Measurements from ENCODE around the gene DUOX1.
A peak's percentile ranks its signal among the peaks of the same experiment; 100 is the strongest.
"Not testable (repeated sequence)": the region's sequence is repeated elsewhere in the genome, so short reads cannot be mapped to it uniquely, and the experiment has no call there.

Gene DUOX1

DNA sequence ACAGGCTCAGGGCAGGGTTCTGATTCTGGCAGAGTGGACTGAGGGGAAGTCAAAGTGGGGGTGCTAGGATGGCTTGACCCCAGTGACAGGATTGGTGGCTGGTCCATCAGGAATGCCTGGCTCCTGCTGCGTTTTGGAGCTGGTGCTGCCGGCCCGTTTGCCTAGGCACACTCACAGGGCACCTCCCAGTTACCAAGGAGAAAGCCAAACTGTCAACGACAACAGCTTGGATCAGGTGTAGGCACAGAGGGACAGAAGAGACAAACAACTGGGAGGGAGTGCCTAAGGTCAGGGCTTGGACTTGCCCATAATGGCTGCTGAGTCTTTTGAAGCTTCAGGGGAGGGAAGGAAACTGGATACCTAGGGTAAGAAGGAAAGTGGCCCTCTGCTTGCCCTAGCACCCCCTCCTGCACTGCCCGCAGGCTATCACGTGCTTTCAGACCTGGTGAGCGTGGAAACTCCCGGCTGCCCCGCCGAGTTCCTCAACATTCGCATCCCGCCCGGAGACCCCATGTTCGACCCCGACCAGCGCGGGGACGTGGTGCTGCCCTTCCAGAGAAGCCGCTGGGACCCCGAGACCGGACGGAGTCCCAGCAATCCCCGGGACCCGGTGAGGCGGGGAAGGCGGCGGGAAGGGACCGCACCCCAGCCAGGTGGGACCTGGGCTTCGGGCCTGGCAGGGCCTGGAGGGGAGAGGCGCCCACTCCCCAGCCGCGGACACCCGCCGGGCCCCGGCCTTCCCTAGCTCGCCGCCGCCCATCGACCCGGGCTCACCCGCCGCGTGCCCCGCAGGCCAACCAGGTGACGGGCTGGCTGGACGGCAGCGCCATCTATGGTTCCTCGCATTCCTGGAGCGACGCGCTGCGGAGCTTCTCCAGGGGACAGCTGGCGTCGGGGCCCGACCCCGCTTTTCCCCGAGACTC, 5.1 kb downstream of the DUOX1 start:
- TF ChIP-seq, protein P1, sequence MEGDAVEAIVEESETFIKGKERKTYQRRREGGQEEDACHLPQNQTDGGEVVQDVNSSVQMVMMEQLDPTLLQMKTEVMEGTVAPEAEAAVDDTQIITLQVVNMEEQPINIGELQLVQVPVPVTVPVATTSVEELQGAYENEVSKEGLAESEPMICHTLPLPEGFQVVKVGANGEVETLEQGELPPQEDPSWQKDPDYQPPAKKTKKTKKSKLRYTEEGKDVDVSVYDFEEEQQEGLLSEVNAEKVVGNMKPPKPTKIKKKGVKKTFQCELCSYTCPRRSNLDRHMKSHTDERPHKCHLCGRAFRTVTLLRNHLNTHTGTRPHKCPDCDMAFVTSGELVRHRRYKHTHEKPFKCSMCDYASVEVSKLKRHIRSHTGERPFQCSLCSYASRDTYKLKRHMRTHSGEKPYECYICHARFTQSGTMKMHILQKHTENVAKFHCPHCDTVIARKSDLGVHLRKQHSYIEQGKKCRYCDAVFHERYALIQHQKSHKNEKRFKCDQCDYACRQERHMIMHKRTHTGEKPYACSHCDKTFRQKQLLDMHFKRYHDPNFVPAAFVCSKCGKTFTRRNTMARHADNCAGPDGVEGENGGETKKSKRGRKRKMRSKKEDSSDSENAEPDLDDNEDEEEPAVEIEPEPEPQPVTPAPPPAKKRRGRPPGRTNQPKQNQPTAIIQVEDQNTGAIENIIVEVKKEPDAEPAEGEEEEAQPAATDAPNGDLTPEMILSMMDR (IDR thresholded peaks at IDR 0.05; ENCODE audit: low read depth, low read length) = no peak
- TF ChIP-seq EZH2phosphoT487 (IDR thresholded peaks at IDR 0.05; ENCODE audit: low read depth) = no peak
- H3K79me2 ChIP-seq (ENCODE audit: low read length) = no peaks in the 10 kb centered on the region
- no peak overlapping the region for H3K4me3 ChIP-seq (ENCODE audit: low read length)
- no peak overlapping the region for H3K4me2 ChIP-seq (ENCODE audit: low read length)
- H3K27ac ChIP-seq (ENCODE audit: low read length) = no peak overlapping the region
- H4K20me1 ChIP-seq (ENCODE audit: insufficient read depth, low read length) = no peaks in the 10 kb centered on the region
- no peaks in the 10 kb centered on the region for H3K9me3 ChIP-seq (ENCODE audit: insufficient read depth, low read length)
- no peak overlapping the region for H3K9ac ChIP-seq (ENCODE audit: low read length)
- H2AFZ ChIP-seq (ENCODE audit: low read depth, low read length) = no peak overlapping the region
- no peaks in the 10 kb centered on the region for H3K27me3 ChIP-seq (ENCODE audit: low read depth, low read length)
- H3K4me1 ChIP-seq (ENCODE audit: low read length) = no peaks in the 10 kb centered on the region
- no peaks in the 10 kb centered on the region for H3K36me3 ChIP-seq (replicated peaks; ENCODE audit: low read depth, low read length)

DNA sequence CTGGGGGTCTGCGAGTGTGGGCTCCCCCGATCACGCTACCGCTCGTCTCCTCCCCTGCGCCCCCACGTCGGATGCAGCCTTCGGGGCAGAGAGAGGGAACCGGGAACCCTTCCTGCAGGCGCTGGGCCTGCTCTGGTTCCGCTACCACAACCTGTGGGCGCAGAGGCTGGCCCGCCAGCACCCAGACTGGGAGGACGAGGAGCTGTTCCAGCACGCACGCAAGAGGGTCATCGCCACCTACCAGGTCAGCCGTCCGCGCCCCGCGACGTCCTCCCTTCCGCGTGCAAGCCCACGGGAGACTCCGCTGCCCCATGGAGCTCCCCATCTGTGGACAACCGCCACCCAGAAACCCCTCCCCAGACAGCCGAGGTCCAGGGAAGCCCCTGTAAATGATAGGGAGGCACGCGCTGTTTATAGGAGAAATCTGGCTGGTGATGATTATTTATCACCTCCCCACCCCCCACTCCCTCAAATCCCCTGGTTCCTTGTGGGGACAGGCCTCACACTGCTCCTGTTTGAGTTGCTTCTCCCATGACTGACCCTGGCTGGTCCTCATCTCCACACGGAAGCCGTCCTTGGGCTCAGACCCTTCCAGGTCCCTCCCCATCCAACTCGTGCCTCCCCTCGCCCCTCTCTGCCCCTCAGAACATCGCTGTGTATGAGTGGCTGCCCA, 6.0 kb downstream of the DUOX1 start:
- H3K4me1 ChIP-seq (ENCODE audit: low read length); H3K9ac ChIP-seq (ENCODE audit: low read length); H3K27me3 ChIP-seq (ENCODE audit: low read depth, low read length); H3K27ac ChIP-seq (ENCODE audit: low read length); H3K4me2 ChIP-seq (ENCODE audit: low read length); H3K36me3 ChIP-seq (replicated peaks; ENCODE audit: low read depth, low read length); H3K4me3 ChIP-seq (ENCODE audit: low read length); H3K79me2 ChIP-seq (ENCODE audit: low read length); H3K9me3 ChIP-seq (ENCODE audit: insufficient read depth, low read length); H4K20me1 ChIP-seq (ENCODE audit: insufficient read depth, low read length); H2AFZ ChIP-seq (ENCODE audit: low read depth, low read length): not testable (repeated sequence)

DNA sequence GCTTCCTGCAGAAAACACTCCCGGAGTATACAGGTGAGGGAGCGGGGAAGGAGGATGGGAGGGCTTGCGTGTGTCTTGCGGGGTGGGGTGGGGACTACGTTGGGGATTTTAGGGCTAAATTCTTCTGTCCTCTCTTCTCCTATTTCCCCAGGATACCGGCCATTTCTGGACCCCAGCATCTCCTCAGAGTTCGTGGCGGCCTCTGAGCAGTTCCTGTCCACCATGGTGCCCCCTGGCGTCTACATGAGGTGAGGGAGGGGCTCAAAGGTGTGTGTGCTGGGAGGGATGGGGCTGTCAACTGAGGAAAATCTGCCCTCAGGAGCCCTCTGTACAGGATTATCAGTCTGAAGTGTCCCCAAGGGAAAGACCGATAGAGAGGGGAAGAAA, 6.6 kb downstream of the DUOX1 start:
- no peak overlapping the region for H3K27ac ChIP-seq (ENCODE audit: low read length)
- no peaks in the 10 kb centered on the region for H3K36me3 ChIP-seq (replicated peaks; ENCODE audit: low read depth, low read length)
- H3K4me3 ChIP-seq (ENCODE audit: low read length) = no peak overlapping the region
- no peak for TF ChIP-seq EZH2phosphoT487 (IDR thresholded peaks at IDR 0.05; ENCODE audit: low read depth)
- TF ChIP-seq, protein P1 (IDR thresholded peaks at IDR 0.05; ENCODE audit: low read depth, low read length) = peak; percentile 14; the same call in 1 of the 2 replicates
- no peaks in the 10 kb centered on the region for H3K27me3 ChIP-seq (ENCODE audit: low read depth, low read length)
- no peaks in the 10 kb centered on the region for H3K79me2 ChIP-seq (ENCODE audit: low read length)
- no peaks in the 10 kb centered on the region for H3K4me1 ChIP-seq (ENCODE audit: low read length)
- no peaks in the 10 kb centered on the region for H3K9me3 ChIP-seq (ENCODE audit: insufficient read depth, low read length)
- H3K4me2 ChIP-seq (ENCODE audit: low read length) = no peak overlapping the region
- H2AFZ ChIP-seq (ENCODE audit: low read depth, low read length) = no peak overlapping the region
- H3K9ac ChIP-seq (ENCODE audit: low read length) = no peak overlapping the region
- no peaks in the 10 kb centered on the region for H4K20me1 ChIP-seq (ENCODE audit: insufficient read depth, low read length)

DNA sequence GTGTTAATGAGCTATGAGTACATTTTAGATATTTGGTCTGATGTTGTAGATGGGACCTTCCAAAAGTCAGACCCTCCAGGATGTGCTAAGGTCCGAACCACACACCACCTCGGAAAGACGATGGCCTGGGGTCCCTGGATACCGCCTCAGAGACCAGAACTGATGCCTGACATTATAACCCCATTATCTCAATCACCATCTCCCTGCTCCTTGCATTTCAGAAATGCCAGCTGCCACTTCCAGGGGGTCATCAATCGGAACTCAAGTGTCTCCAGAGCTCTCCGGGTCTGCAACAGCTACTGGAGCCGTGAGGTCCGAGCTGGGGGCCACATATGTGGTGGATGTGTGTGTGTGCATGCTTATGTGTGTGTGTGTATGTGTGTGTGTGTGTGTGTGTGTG, 7.9 kb downstream of the DUOX1 start:
- no peaks in the 10 kb centered on the region for H3K27me3 ChIP-seq (ENCODE audit: low read depth, low read length)
- H3K9me3 ChIP-seq (ENCODE audit: insufficient read depth, low read length) = no peaks in the 10 kb centered on the region
- no peaks in the 10 kb centered on the region for H3K4me1 ChIP-seq (ENCODE audit: low read length)
- TF ChIP-seq, protein P1 (IDR thresholded peaks at IDR 0.05; ENCODE audit: low read depth, low read length) = no peak
- no peak for TF ChIP-seq EZH2phosphoT487 (IDR thresholded peaks at IDR 0.05; ENCODE audit: low read depth)
- no peak overlapping the region for H3K9ac ChIP-seq (ENCODE audit: low read length)
- H4K20me1 ChIP-seq (ENCODE audit: insufficient read depth, low read length) = no peaks in the 10 kb centered on the region
- no peaks in the 10 kb centered on the region for H3K79me2 ChIP-seq (ENCODE audit: low read length)
- no peak overlapping the region for H3K4me3 ChIP-seq (ENCODE audit: low read length)
- no peak overlapping the region for H2AFZ ChIP-seq (ENCODE audit: low read depth, low read length)
- no peaks in the 10 kb centered on the region for H3K36me3 ChIP-seq (replicated peaks; ENCODE audit: low read depth, low read length)
- no peak overlapping the region for H3K27ac ChIP-seq (ENCODE audit: low read length)
- no peak overlapping the region for H3K4me2 ChIP-seq (ENCODE audit: low read length)
